ENCODE results near the gene DICER1. TPM values are rescaled to one million over a fixed set of nuclear protein-coding genes. Genes with fewer than 3 reads are reported as not detected.

Gene DICER1
- total and polyA plus RNA-seq, 2 experiments from 2014 or later, result 21.4 to 59.2 TPM

DNA sequence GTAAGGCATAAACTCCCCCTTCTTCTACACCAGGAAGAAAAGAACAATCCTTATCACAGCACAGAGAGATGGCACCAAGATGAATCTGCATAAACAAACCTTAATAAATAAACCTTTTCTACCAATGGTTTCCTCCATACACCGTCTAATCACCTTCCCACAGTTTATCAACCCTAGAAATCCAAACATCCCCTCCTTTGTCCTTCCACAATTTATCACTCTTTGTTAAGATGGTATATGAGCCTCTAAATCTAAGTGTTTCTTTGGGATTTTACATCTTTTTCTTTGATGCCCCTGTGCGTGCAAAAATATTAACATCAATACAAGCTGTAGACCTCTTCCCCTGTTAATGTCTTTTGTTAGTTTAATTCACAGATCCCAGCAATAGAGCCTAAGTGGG lies 12.5 kb downstream of the DICER1 start (continued):
- TF ChIP-seq CTCF (conservative IDR thresholded peaks at IDR 0.05; ENCODE audit: low read depth in 2 of 2), result no peak
- TF ChIP-seq ZNF331 (CRISPR knock-in tag; IDR thresholded peaks at IDR 0.05; ENCODE audit: low read depth), result no peak
- TF ChIP-seq NANOG (IDR thresholded peaks at IDR 0.05; ENCODE audit: borderline replicate concordance), result no peak
- TF ChIP-seq CREB1 (CRISPR knock-in tag; IDR thresholded peaks at IDR 0.05; ENCODE audit: low read depth), result no peak
- TF ChIP-seq POLR2AphosphoS5 (IDR thresholded peaks at IDR 0.05; ENCODE audit: low read depth), result no peak
- no peak for TF ChIP-seq STAT1 (IDR thresholded peaks at IDR 0.05; ENCODE audit: unreplicated experiment)
- TF ChIP-seq ZNF114 (CRISPR knock-in tag; IDR thresholded peaks at IDR 0.05), result no peak

- no peaks in the 10 kb centered on the region; the same call in 1 of the 2 replicates for H4K20me1 ChIP-seq (replicated peaks; ENCODE audit: insufficient read depth)
- H3K27ac Mint-ChIP-seq, result no peak overlapping the region
- H3K4me1 ChIP-seq (ENCODE audit: insufficient read depth), result peaks cover 74% of the 10 kb centered on the region
- H3K9me3 Mint-ChIP-seq, result peaks cover 17% of the 10 kb centered on the region
- peaks cover 98% of the 10 kb centered on the region for H3K79me2 ChIP-seq (replicated peaks; ENCODE audit: insufficient read depth)
- H3K4me3 ChIP-seq, result no peak overlapping the region
- H3K4me1 Mint-ChIP-seq, result peaks cover 73% of the 10 kb centered on the region
- H3K4me2 ChIP-seq, result no peak overlapping the region
- no peak for DNase-seq (ENCODE audit: low spot score)
- no peak for TF ChIP-seq ZNF331 (CRISPR knock-in tag; IDR thresholded peaks at IDR 0.05; ENCODE audit: low read depth)
- TF ChIP-seq CTCF (conservative IDR thresholded peaks at IDR 0.05; ENCODE audit: low read depth in 2 of 2), result no peak
- TF ChIP-seq NANOG (IDR thresholded peaks at IDR 0.05; ENCODE audit: borderline replicate concordance), result no peak
- TF ChIP-seq EZH2phosphoT487 (IDR thresholded peaks at IDR 0.05; ENCODE audit: unreplicated experiment), result no peak
- TF ChIP-seq ETS1 (IDR thresholded peaks at IDR 0.05), result no peak
- TF ChIP-seq POLR2AphosphoS5 (IDR thresholded peaks at IDR 0.05; ENCODE audit: low read depth), result no peak
- H3K9me2 ChIP-seq (ENCODE audit: insufficient read depth), result no peaks in the 10 kb centered on the region
- no peak overlapping the region for H3K27ac ChIP-seq (ENCODE audit: low read depth)
- H3K27me3 Mint-ChIP-seq (ENCODE audit: insufficient read depth, low read depth, poor library complexity), result no peaks in the 10 kb centered on the region
- H3K27me3 ChIP-seq (ENCODE audit: insufficient read depth), result no peaks in the 10 kb centered on the region
- H3K36me3 Mint-ChIP-seq (ENCODE audit: low read depth), result peaks cover 23% of the 10 kb centered on the region; the same call in 2 of the 3 replicates
- no peak overlapping the region for H3K4me3 Mint-ChIP-seq
- H3K36me3 ChIP-seq (ENCODE audit: insufficient read depth), result no peaks in the 10 kb centered on the region
- no peak overlapping the region for H2AFZ ChIP-seq
- no peaks in the 10 kb centered on the region for H3F3A ChIP-seq (replicated peaks; ENCODE audit: low read depth)
- no peak for ATAC-seq
Observed at GRCh38 chr14:95143808-95144620, 13.3 kb downstream of the DICER1 start.
